Small intestine (tissue), 7 donors: Measurements from ENCODE around the gene HTT. TPM values are rescaled to one million over a fixed set of nuclear protein-coding genes. Genes with fewer than 3 reads are reported as not detected.

Experiments
- DNase-seq, 2 donors: peaks; one replicate each; pipeline versions ENCODE4 v3.0.0 to v3.0.0-alpha.2; 2013
- FAIRE-seq: peaks from 2 replicates; lab custom pipeline; 2012; peaks lifted over from hg19 to GRCh38; lab: Jason Lieb, UNC
- H3K27ac ChIP-seq, 3 donors: one replicate each; pipeline ENCODE4 v1.5.1; 2013; ENCODE audit warnings: low read length in 2 of 3, mild to moderate bottlenecking in 2 of 3, control low read depth in 1 of 3, inconsistent platforms in 1 of 3, low read depth in 1 of 3, moderate library complexity in 1 of 3
- H3K27me3 ChIP-seq, 3 donors: one replicate each; pipeline ENCODE4 v1.6.1; 2013; ENCODE audit warnings: low read length in 3 of 3, inconsistent platforms in 1 of 3; ENCODE audit not compliant: control insufficient read depth in 3 of 3, insufficient read depth in 3 of 3
- H3K36me3 ChIP-seq, 3 donors: one replicate each; pipeline ENCODE4 v1.6.1; 2013; ENCODE audit warnings: low read length in 3 of 3, inconsistent platforms in 1 of 3, low read depth in 1 of 3, mild to moderate bottlenecking in 1 of 3, moderate library complexity in 1 of 3; ENCODE audit not compliant: control insufficient read depth in 3 of 3, insufficient read depth in 2 of 3
- H3K4me1 ChIP-seq, 3 donors: one replicate each; pipeline ENCODE4 v1.6.1; 2013; ENCODE audit warnings: low read length in 2 of 3, inconsistent platforms in 1 of 3, low read depth in 1 of 3, mild to moderate bottlenecking in 1 of 3, moderate library complexity in 1 of 3; ENCODE audit not compliant: control insufficient read depth in 3 of 3, insufficient read depth in 2 of 3
- H3K4me3 ChIP-seq, 3 donors: one replicate each; pipeline ENCODE4 v1.5.1; 2013; ENCODE audit warnings: low read length in 3 of 3, control low read depth in 1 of 3, inconsistent platforms in 1 of 3, low read depth in 1 of 3, mild to moderate bottlenecking in 1 of 3, moderate library complexity in 1 of 3
- H3K9me3 ChIP-seq, 2 donors: one replicate each; pipeline ENCODE4 v1.6.1; 2013; ENCODE audit warnings: low read depth in 1 of 2, low read length in 1 of 2; ENCODE audit not compliant: control insufficient read depth in 2 of 2, insufficient read depth in 1 of 2
- WGBS, 3 donors: extraction: QIAGEN DNeasy Blood & Tissue Kit; methylation state at CpG; one replicate each; pipeline ENCODE4 v1.1.7; 2013; 5-methylcytosine and 5-hydroxymethylcytosine counted together
- polyA plus RNA-seq, 4 donors: library from polyadenylated mRNA; stranded (reverse) in 3 of 4; unstranded in 1 of 4; fragments of 200-250 nt in 3 of 4; fragments of 120-200 nt in 1 of 4; gene quantifications; one replicate each; pipeline versions ENCODE4 v1.2.1 to v1.2.3, GENCODE V29; 2013
- donor health status: healthy with polysubstance abuse.
- donor health status: control.
- donor health status: control.
- donor health status: Bipolar disorder and iron deficiency.
- donor health status: healthy.

The HTT gene
- polyA plus RNA-seq, 4 donors, result 10.3 to 28.8 (median 14.8) TPM

- no peaks in the 10 kb centered on the region for H3K4me1 ChIP-seq
- 92 to 96% (median 94%) methylated on average over 2 of the region's 2 CpGs for WGBS, 3 donors
- no peak overlapping the region for H3K27ac ChIP-seq
- H3K27me3 ChIP-seq, result no peaks in the 10 kb centered on the region
- FAIRE-seq, result no peak
- no peak overlapping the region for H3K4me3 ChIP-seq
- DNase-seq, result no peak
- H3K9me3 ChIP-seq, result peaks cover 0 to 26% of the 10 kb centered on the region in 2 donors
- H3K36me3 ChIP-seq, result no peaks in the 10 kb centered on the region
Measured at GRCh38 chr4:3054169-3054759, 20.2 kb upstream of the HTT start.

GRCh38 chr4:3059943-3060342 lies 14.5 kb upstream of the HTT start:
- no peaks in the 10 kb centered on the region for H3K4me1 ChIP-seq
- 92 to 97% (median 95%) methylated on average over 6 of the region's 6 CpGs for WGBS, 3 donors
- H3K9me3 ChIP-seq, result peaks cover 0 to 17% of the 10 kb centered on the region in 2 donors
- FAIRE-seq (no peak), DNase-seq (no peak)
- no peaks in the 10 kb centered on the region for H3K36me3 ChIP-seq
- peaks cover 0 to 2% (median 0%) of the 10 kb centered on the region in 3 donors for H3K27me3 ChIP-seq
- H3K27ac ChIP-seq, result no peak overlapping the region
- H3K4me3 ChIP-seq, result no peak overlapping the region

GRCh38 chr4:3060946-3061345 lies 13.5 kb upstream of the HTT start:
- Histone ChIP-seq H3K4me3 (no peak overlapping the region), H3K36me3 (no peaks in the 10 kb centered on the region), H3K27me3 (peaks cover 0 to 2% (median 0%) of the 10 kb centered on the region in 3 donors), H3K9me3 (peaks cover 0 to 7% of the 10 kb centered on the region in 2 donors), H3K4me1 (no peaks in the 10 kb centered on the region), H3K27ac (no peak overlapping the region)
- DNase-seq (no peak), FAIRE-seq (no peak)
- 92 to 95% (median 92%) methylated on average over 6 of the region's 6 CpGs for WGBS, 3 donors

- peaks cover 0 to 5% of the 10 kb centered on the region in 2 donors for H3K9me3 ChIP-seq
- WGBS, 3 donors, result 84 to 93% (median 89%) methylated on average over 12 of the region's 12 CpGs
- FAIRE-seq, result no peak
Measured at GRCh38 chr4:3062471-3062870, 12.0 kb upstream of the HTT start.

GRCh38 chr4:3065551-3065950 lies 8.9 kb upstream of the HTT start:
- no peaks in the 10 kb centered on the region for H3K4me1 ChIP-seq
- WGBS, 3 donors, result 76 to 85% (median 80%) methylated on average over 3 of the region's 3 CpGs
- DNase-seq (no peak), FAIRE-seq (no peak)
- H3K9me3 ChIP-seq, result peaks cover 0 to 5% of the 10 kb centered on the region in 2 donors
- no peak overlapping the region for H3K4me3 ChIP-seq
- no peak overlapping the region for H3K27ac ChIP-seq
- H3K36me3 ChIP-seq, result no peaks in the 10 kb centered on the region
- H3K27me3 ChIP-seq, result peaks cover 0 to 1% (median 0%) of the 10 kb centered on the region in 3 donors

More at GRCh38 chr4:3062471-3062870, 12.0 kb upstream of the HTT start:
- DNase-seq, result no peak
- Histone ChIP-seq H3K36me3 (no peaks in the 10 kb centered on the region), H3K4me1 (no peaks in the 10 kb centered on the region), H3K27me3 (peaks cover 0 to 2% (median 0%) of the 10 kb centered on the region in 3 donors), H3K27ac (no peak overlapping the region), H3K4me3 (no peak overlapping the region)

GRCh38 chr4:3066836-3067400 lies 7.6 kb upstream of the HTT start:
- Histone ChIP-seq H3K9me3 (peaks cover 0 to 5% of the 10 kb centered on the region in 2 donors), H3K27ac (no peak overlapping the region), H3K36me3 (no peaks in the 10 kb centered on the region), H3K4me1 (no peaks in the 10 kb centered on the region), H3K27me3 (no peaks in the 10 kb centered on the region), H3K4me3 (no peak overlapping the region)
- FAIRE-seq (no peak), DNase-seq (no peak)
- WGBS, 3 donors, result 88 to 94% (median 93%) methylated on average over 6 of the region's 6 CpGs

- no peak for FAIRE-seq
- no peak overlapping the region for H3K27ac ChIP-seq
- WGBS, 3 donors, result 87 to 92% (median 89%) methylated on average over 6 of the region's 6 CpGs
- H3K27me3 ChIP-seq, result no peaks in the 10 kb centered on the region
- peaks cover 0 to 5% of the 10 kb centered on the region in 2 donors for H3K9me3 ChIP-seq
- H3K4me3 ChIP-seq, result no peak overlapping the region
- no peaks in the 10 kb centered on the region for H3K36me3 ChIP-seq
- DNase-seq, result no peak
- no peaks in the 10 kb centered on the region for H3K4me1 ChIP-seq
Measured at GRCh38 chr4:3067473-3068001, 6.9 kb upstream of the HTT start.

GRCh38 chr4:3069661-3070199 lies 4.8 kb upstream of the HTT start:
- Histone ChIP-seq H3K27ac (no peak overlapping the region), H3K4me1 (peaks cover 0 to 5% (median 0%) of the 10 kb centered on the region in 3 donors), H3K4me3 (no peak overlapping the region), H3K9me3 (peaks cover 0 to 5% of the 10 kb centered on the region in 2 donors), H3K36me3 (no peaks in the 10 kb centered on the region), H3K27me3 (no peaks in the 10 kb centered on the region)
- DNase-seq, result no peak
- FAIRE-seq, result no peak
- WGBS, 3 donors, result 75 to 82% (median 79%) methylated on average over 15 to 16 of the region's 16 CpGs
